HepG2 (cell line): ENCODE data around the gene ABCC1. TPM values are rescaled to one million over a fixed set of nuclear protein-coding genes. Genes with fewer than 3 reads are reported as not detected.

Experiments
- IRF9 ChIP-seq: sonication (generic); formaldehyde crosslinking; IDR thresholded peaks from 2 replicates; pipeline ENCODE4 v1.8.0; 2022; ENCODE audit warnings: missing genetic modification reagents, mild to moderate bottlenecking, borderline replicate concordance
- KDM2A ChIP-seq: sonication (generic); formaldehyde crosslinking; IDR thresholded peaks from 2 replicates; pipeline ENCODE4 v1.4.0; 2020; ENCODE audit warnings: low read depth, missing genetic modification reagents, borderline replicate concordance
- LCORL ChIP-seq, 2 experiments: fragments of 450-650 bp in 1 of 2; sonication (generic) in 1 of 2; formaldehyde crosslinking in 1 of 2; IDR thresholded peaks; 2 replicates each; pipeline versions ENCODE4 v1.5.0 to v1.6.1; 2017 to 2020; ENCODE audit warnings: antibody characterized with exemption in 1 of 2, missing genetic modification reagents in 1 of 2
- NR1H2 ChIP-seq: sonication (generic); formaldehyde crosslinking; IDR thresholded peaks from 2 replicates; pipeline ENCODE4 v1.8.1; 2022; ENCODE audit warnings: low read depth, missing genetic modification reagents, borderline replicate concordance
- NRL ChIP-seq: sonication (generic); formaldehyde crosslinking; IDR thresholded peaks from 2 replicates; pipeline ENCODE4 v1.5.0; 2020; ENCODE audit warnings: missing genetic modification reagents, mild to moderate bottlenecking, moderate library complexity, borderline replicate concordance
- PHF5A ChIP-seq: IDR thresholded peaks from one replicate; pipeline ENCODE4 v1.6.1; 2018; ENCODE audit warnings: low read depth, missing genetic modification reagents; ENCODE audit not compliant: unreplicated experiment
- POLR2A ChIP-seq, 2 experiments: IDR thresholded peaks; 2 replicates each; pipeline ENCODE4 v1.6.1; 2011; ENCODE audit warnings: low read depth in 2 of 2, low read length in 2 of 2, mild to moderate bottlenecking in 1 of 2, moderate library complexity in 1 of 2; ENCODE audit not compliant: insufficient read depth in 1 of 2
- SSRP1 ChIP-seq: IDR thresholded peaks from 2 replicates; pipeline ENCODE4 v1.6.1; 2016; ENCODE audit warnings: control low read depth
- ZBTB20 ChIP-seq: sonication (generic); formaldehyde crosslinking; IDR thresholded peaks from 2 replicates; pipeline ENCODE4 v1.8.1; 2023; ENCODE audit warnings: missing genetic modification reagents, low read depth, mild to moderate bottlenecking, borderline replicate concordance
- ZBTB39 ChIP-seq: sonication (generic); formaldehyde crosslinking; IDR thresholded peaks from 2 replicates; pipeline ENCODE4 v1.5.0; 2020; ENCODE audit warnings: missing genetic modification reagents
- ZFY ChIP-seq: sonication (generic); formaldehyde crosslinking; IDR thresholded peaks from 2 replicates; pipeline ENCODE4 v1.4.0; 2020; ENCODE audit warnings: missing genetic modification reagents
- ZNF205 ChIP-seq: IDR thresholded peaks from 2 replicates; pipeline ENCODE4 v1.6.1; 2018; ENCODE audit warnings: missing biosample characterization, missing genetic modification reagents
- ZNF224 ChIP-seq: sonication (generic); formaldehyde crosslinking; IDR thresholded peaks from 2 replicates; pipeline ENCODE4 v1.5.0; 2020; ENCODE audit warnings: mild to moderate bottlenecking, missing genetic modification reagents
- ZNF251 ChIP-seq: sonication (generic); formaldehyde crosslinking; IDR thresholded peaks from 2 replicates; pipeline ENCODE4 v1.9.0; 2021; ENCODE audit warnings: mild to moderate bottlenecking, missing genetic modification reagents
- ZNF292 ChIP-seq: sonication (generic); formaldehyde crosslinking; IDR thresholded peaks from 2 replicates; pipeline ENCODE4 v1.8.1; 2022; ENCODE audit warnings: mild to moderate bottlenecking, low read depth, missing genetic modification reagents, borderline replicate concordance
- ZNF616 ChIP-seq: sonication (generic); formaldehyde crosslinking; IDR thresholded peaks from 2 replicates; pipeline ENCODE4 v1.5.0; 2020; ENCODE audit warnings: low read depth, mild to moderate bottlenecking, missing genetic modification reagents
- ZNF7 ChIP-seq: IDR thresholded peaks from 2 replicates; pipeline ENCODE4 v1.6.1; 2016; ENCODE audit warnings: missing biosample characterization, missing genetic modification reagents
- ZNF709 ChIP-seq: sonication (generic); formaldehyde crosslinking; IDR thresholded peaks from 2 replicates; pipeline ENCODE4 v1.5.0; 2020; ENCODE audit warnings: mild to moderate bottlenecking, missing genetic modification reagents
- ZNF724P ChIP-seq: sonication (generic); formaldehyde crosslinking; IDR thresholded peaks from 2 replicates; pipeline ENCODE4 v1.8.0; 2022; ENCODE audit warnings: missing genetic modification reagents, borderline replicate concordance
- ZNF740 ChIP-seq: sonication (generic); formaldehyde crosslinking; IDR thresholded peaks from 2 replicates; pipeline ENCODE4 v1.4.0; 2020; ENCODE audit warnings: missing genetic modification reagents
- polyA plus RNA-seq, 8 experiments: library from polyadenylated mRNA; depleted of rRNA in 3 of 8; stranded (reverse) in 7 of 8; unstranded in 1 of 8; fragments of >200 nt; fragmentation: Illumina TruSeq in 4 of 8; extraction: Trizol in 4 of 8; gene quantifications; 2 replicates each; pipeline versions ENCODE4 v1.2.1 to v1.2.3, GENCODE V29; 2011 to 2016; ENCODE audit warnings: low read depth in 4 of 8, missing spikeins in 1 of 8, mixed read lengths in 1 of 8; ENCODE audit not compliant: insufficient read depth in 1 of 8
- total RNA-seq, 5 experiments: library from RNA; depleted of rRNA; stranded (reverse); fragments of >200 nt; fragmentation: Illumina TruSeq; extraction: Trizol; gene quantifications; 2 replicates each; pipeline ENCODE4 v1.2.3, GENCODE V29; 2016; ENCODE audit warnings: low read depth in 1 of 5
- TF ChIP-seq, protein P1 (sequence below): fragments of 450-650 bp; IDR thresholded peaks from 2 replicates; pipeline ENCODE4 v1.6.1; 2016
- TF ChIP-seq, protein P2 (sequence below): sonication (generic); formaldehyde crosslinking; conservative IDR thresholded peaks from 2 replicates; pipeline ENCODE4 v1.8.0; 2022; ENCODE audit warnings: mild to moderate bottlenecking, moderate library complexity, missing genetic modification reagents

ABCC1 gene
- total and polyA plus RNA-seq, 2 of the 13 experiments (the other 11 are each of a cell fraction or from before 2014, with no cell fraction given): 13.0 to 30.6 TPM

DNA sequence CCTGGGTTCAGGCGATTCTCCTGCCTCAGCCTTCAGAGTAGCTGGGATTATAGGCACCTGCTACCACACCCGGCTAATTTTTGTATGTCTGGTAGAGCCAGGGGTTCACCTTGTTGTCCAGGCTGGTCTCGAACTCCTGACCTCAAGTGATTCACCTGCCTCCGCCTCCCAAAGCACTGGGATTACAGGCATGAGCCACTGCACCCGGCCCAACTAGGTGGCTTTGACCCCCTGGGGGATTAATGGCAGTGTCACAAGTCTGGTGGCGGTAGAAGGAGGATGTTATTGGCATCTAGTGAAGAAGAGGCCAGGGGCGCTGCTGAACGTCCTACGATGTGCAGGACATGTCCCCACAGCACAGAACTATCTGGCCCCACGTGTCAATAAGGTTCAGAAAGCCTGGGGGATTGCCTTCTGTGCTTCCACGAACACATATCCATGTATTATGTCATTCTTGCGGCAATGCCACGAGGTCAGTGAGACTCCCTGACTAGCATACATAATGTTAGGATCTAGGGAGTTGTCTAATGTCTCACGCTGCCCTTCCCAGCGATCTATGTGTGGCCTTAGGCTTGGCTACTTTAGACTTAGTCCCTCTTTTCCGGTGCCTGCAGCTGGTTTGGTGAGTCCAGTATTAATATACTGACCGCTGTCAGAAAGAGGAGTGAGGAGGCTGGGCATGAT lies 198.0 kb downstream of the ABCC1 start (continued):
- TF ChIP-seq ZNF205: no peak
- 0 out of 2 replicates have a peak, but pooled peaks have one; percentile 21 for TF ChIP-seq NRL (CRISPR knock-in tag)
- TF ChIP-seq ZNF292 (CRISPR knock-in tag): peak; percentile 41; the same call in 1 of the 2 replicates
- TF ChIP-seq, protein P1, sequence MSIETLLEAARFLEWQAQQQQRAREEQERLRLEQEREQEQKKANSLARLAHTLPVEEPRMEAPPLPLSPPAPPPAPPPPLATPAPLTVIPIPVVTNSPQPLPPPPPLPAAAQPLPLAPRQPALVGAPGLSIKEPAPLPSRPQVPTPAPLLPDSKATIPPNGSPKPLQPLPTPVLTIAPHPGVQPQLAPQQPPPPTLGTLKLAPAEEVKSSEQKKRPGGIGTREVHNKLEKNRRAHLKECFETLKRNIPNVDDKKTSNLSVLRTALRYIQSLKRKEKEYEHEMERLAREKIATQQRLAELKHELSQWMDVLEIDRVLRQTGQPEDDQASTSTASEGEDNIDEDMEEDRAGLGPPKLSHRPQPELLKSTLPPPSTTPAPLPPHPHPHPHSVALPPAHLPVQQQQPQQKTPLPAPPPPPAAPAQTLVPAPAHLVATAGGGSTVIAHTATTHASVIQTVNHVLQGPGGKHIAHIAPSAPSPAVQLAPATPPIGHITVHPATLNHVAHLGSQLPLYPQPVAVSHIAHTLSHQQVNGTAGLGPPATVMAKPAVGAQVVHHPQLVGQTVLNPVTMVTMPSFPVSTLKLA: peak; percentile 20; the same call in 1 of the 2 replicates
- TF ChIP-seq ZBTB20 (CRISPR knock-in tag): 0 out of 2 replicates have a peak, but pooled peaks have one; percentile 35
- peak; percentile 84; the same call in 1 of the 2 replicates for TF ChIP-seq ZNF616 (CRISPR knock-in tag)
- 0 out of 2 replicates have a peak, but pooled peaks have one; percentile 44 for TF ChIP-seq ZNF224 (CRISPR knock-in tag)
- 0 out of 2 replicates have a peak, but pooled peaks have one; percentile 47 for TF ChIP-seq ZBTB39 (CRISPR knock-in tag)
- no peak for TF ChIP-seq LCORL (IDR thresholded peaks at IDR 0.05)
- peak; percentile 71; the same call in 1 of the 2 replicates for TF ChIP-seq LCORL (CRISPR knock-in tag; IDR thresholded peaks at IDR 0.05)
- TF ChIP-seq SSRP1 (CRISPR knock-in tag): peak; percentile 31; the same call in 1 of the 2 replicates
- peak; percentile 81; the same call in 1 of the 2 replicates for TF ChIP-seq KDM2A (CRISPR knock-in tag)
- TF ChIP-seq ZNF740 (CRISPR knock-in tag): no peak
- 0 out of 2 replicates have a peak, but pooled peaks have one; percentile 20 for TF ChIP-seq IRF9 (CRISPR knock-in tag)
- 0 out of 2 replicates have a peak, but pooled peaks have one; percentile 32 for TF ChIP-seq ZNF709 (CRISPR knock-in tag)
- TF ChIP-seq ZFY: 0 out of 2 replicates have a peak, but pooled peaks have one; percentile 20
- TF ChIP-seq POLR2A (IDR thresholded peaks at IDR 0.05; ENCODE audit: insufficient read depth in 1 of 2, low read depth in 2 of 2, low read length in 2 of 2): peak in 1 of 2 experiments; percentile 51; a peak in 3 of 4 replicates
- no peak; the same call in 1 of the 2 replicates for TF ChIP-seq ZNF7 (CRISPR knock-in tag)
- TF ChIP-seq ZNF251 (CRISPR knock-in tag): 0 out of 2 replicates have a peak, but pooled peaks have one; percentile 24
- TF ChIP-seq NR1H2: 0 out of 2 replicates have a peak, but pooled peaks have one; percentile 26
- TF ChIP-seq, protein P2, sequence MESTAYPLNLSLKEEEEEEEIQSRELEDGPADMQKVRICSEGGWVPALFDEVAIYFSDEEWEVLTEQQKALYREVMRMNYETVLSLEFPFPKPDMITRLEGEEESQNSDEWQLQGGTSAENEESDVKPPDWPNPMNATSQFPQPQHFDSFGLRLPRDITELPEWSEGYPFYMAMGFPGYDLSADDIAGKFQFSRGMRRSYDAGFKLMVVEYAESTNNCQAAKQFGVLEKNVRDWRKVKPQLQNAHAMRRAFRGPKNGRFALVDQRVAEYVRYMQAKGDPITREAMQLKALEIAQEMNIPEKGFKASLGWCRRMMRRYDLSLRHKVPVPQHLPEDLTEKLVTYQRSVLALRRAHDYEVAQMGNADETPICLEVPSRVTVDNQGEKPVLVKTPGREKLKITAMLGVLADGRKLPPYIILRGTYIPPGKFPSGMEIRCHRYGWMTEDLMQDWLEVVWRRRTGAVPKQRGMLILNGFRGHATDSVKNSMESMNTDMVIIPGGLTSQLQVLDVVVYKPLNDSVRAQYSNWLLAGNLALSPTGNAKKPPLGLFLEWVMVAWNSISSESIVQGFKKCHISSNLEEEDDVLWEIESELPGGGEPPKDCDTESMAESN (CRISPR knock-in tag): no peak
- TF ChIP-seq PHF5A (CRISPR knock-in tag): peak; percentile 42
- 0 out of 2 replicates have a peak, but pooled peaks have one; percentile 54 for TF ChIP-seq ZNF724P (CRISPR knock-in tag)
